GM18519 (cell line): ENCODE results near the gene LYRM4.

ENCODE experiments used
- ATAC-seq: cut with Tn5 transposase; IDR thresholded peaks from one replicate; pipeline ENCODE4 v1.9.1; 2021; ENCODE audit warnings: mild to moderate bottlenecking, moderate library complexity; ENCODE audit not compliant: unreplicated experiment, low FRiP score

The LYRM4 gene

DNA sequence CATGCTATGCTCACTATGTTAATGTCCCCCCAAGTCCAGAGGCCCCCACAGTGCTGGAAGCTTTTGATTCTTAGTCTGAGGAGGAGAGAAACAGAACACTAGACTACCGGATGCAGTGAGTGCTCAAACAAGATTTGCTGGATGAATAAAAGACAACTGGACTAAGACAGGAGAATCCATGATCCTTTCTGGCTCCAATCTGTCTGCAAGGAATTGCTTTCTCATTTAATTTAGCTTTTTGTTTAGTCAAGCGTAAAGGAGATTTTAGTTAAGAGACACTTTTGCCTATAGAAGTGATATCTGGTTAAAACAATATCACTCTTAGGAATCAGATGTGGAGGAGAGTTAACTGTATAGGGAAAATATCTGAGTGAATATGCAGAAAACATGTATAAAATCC is 13.5 kb downstream of the LYRM4 start:
- no peak for ATAC-seq

- ATAC-seq: no peak
Observed at GRCh38 chr6:5246141-5247097, 14.3 kb downstream of the LYRM4 start.

- no peak for ATAC-seq
Observed at GRCh38 chr6:5243069-5243468, 17.7 kb downstream of the LYRM4 start.

GRCh38 chr6:5241252-5241651 is 19.5 kb downstream of the LYRM4 start:
- ATAC-seq: no peak

DNA sequence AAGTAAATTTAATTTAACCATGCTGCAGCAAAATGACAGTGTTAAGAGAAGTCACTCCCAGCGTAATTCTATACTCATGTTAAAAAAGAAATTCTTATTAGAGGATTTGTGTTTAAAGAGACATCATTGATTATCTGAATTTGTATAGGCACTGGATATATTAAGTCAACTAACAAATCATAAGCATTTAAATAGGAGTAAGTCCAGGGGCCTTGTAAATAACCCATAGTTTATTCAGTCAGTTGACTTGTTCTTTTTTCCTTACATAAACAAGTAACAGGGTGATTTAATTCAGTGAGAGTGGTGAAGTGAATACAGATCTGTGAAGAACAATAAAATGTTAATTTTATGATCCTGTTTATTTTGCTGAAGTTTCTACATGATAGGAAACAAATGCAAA is 22.4 kb downstream of the LYRM4 start:
- no peak for ATAC-seq

DNA sequence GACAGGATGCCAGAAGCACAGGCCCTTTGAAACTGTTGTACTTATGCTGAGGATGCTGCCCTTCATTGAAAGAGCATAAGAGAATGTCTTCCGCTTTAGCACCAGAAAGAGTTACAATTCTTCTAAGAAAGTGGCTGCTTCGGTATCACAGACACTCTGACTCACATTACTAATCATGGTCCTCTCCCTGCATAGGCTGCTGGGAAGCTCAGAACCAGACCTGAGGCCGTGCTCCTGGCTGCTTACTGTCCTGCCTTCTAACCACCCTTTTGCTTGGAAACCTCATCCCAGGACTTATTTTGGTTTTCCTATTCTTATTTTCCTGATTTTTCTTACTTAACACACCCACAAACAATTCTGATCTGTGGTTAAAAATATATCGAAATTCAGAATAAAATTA is 22.9 kb downstream of the LYRM4 start:
- ATAC-seq: no peak

- no peak for ATAC-seq
Observed at GRCh38 chr6:5235830-5236229, 24.9 kb downstream of the LYRM4 start.

- no peak for ATAC-seq
Observed at GRCh38 chr6:5234874-5235273, 25.9 kb downstream of the LYRM4 start.

DNA sequence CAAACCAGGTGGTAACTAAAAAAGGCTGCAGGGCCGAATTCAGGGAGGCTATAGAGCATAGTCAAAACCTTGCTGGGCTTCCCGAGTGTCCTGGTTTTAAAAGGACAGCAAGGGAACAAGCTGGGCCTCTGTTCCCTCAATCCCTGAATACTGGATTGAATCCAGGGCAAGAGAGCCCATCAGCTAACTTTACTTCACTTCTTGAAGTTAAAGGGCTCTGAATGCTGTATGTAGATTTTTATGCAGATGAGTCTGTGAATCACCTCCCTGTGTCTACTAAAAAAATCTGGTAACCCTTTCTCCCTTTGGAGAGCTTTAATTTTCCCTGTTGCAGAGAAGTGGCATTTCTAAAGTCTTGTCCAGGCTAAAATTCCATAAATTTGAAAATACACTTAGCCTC is 29.5 kb downstream of the LYRM4 start:
- ATAC-seq: no peak

- ATAC-seq: no peak
Observed at GRCh38 chr6:5230081-5230480, 30.7 kb downstream of the LYRM4 start.

- no peak for ATAC-seq
Observed at GRCh38 chr6:5229356-5229755, 31.4 kb downstream of the LYRM4 start.

DNA sequence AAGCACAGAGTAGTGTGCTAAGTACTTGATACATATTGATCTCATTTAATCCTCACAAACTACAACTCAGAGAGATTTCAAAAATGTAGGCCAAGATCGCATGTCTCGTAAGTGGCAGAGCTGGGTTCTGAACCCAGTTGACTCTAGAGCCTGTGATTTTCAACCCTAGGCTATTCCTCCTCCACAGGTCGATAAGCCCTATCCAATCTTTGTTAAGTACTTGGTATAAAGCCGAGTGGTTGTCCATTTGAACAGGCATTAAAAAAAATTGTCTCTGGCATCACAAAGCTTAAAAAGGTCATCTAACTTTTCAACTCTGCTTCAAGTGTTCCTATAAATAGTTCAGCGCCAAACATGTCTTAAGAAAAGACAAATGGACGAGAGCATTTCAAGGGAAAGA is 37.4 kb downstream of the LYRM4 start:
- no peak for ATAC-seq

DNA sequence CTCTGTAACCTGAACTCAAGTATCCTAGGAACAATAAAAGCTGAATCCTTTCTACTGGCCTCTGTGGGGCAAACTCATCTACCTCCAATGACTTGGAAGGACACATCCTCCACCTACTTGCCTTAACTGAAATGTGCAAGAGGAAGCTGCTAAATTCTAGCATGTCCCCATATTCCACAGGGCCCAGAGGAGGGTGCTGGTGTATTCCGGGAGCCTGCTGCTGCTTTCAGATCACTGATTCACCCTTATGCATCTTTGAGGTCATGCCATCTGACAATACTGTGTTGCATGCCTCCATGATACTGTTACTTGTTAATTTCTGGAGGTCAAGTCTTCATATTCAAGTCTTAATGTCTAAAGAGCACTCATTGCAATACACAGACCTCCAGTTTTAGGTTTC is 40.3 kb downstream of the LYRM4 start:
- ATAC-seq: no peak

- no peak for ATAC-seq
Observed at GRCh38 chr6:5219011-5219691, 41.6 kb downstream of the LYRM4 start.

DNA sequence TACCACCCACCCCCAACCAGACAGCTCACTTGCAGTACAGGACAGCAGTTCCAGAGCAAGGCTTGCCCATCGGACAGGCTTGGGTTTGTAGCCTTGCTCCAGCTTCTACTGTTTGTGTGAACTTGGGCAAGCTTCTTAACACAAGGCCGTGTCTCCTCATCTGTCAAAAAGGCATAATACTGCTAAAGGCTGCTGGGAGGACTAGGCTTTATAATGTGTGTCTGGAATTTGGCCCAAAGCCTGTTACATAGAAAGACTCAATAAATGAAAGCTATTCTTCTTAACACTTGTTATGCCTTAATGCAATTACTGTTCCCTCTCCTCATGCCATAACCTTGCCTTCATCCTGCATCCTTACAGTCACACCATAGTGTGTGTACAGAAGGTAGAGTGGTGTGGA is 43.4 kb downstream of the LYRM4 start:
- no peak for ATAC-seq

DNA sequence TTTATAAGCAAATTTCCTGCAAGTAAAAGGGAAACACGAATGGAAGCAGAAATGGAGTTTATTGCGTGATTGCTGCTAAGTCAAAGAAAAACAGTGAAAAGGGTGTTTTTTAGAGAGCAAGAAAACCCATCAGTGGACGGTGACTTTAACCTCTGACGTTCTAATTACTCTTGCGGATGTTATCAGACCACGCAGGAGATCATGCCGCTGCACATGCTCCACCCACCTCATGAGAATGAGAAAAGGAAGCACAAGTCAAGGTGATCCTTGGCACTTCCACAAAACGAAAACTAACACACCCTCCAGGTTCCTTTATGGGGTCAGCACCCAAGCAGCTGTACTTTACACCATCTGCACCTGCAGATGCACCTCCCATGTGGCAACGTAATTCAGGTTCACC is 45.0 kb downstream of the LYRM4 start:
- no peak for ATAC-seq

GRCh38 chr6:5215159-5215558 is 45.6 kb downstream of the LYRM4 start:
- no peak for ATAC-seq

GRCh38 chr6:5214570-5215052 is 46.1 kb downstream of the LYRM4 start:
- no peak for ATAC-seq

DNA sequence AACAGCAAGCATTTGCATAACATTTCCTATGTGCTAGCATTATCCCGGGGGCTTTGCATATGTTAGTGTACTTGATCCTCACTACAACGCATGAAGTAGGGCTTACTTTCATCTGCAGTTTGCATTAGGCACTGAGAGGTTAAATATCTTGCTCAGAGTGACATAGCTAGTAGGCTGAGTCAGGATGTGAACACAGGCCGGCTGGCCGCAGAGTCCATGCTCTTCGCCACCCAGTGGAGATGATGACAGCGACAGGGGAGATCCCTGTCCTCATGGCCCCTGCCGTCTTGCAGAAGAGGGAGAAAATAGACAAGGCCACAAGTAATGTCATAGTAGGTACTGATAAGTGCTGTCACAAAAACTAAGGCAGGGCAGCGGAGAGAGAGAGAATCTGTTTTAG is 46.9 kb downstream of the LYRM4 start:
- ATAC-seq: no peak

DNA sequence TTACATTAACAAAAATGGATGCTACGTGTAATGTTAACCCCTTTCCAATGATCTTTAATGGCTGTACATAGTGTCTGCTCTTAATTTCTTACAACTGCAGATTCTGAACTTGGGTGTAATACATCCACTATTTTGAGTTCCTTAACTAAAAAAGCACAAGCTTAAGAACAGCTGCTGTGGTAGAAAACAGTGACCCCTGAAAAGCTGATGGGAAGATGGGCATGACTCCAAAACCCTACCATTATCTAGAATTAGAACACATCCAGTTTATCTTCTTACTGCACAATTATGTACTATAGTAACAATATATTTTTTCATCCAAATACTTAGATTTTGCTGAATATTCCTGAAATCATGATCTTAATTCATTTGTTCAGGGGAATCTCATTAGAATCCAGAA is 49.3 kb downstream of the LYRM4 start:
- no peak for ATAC-seq

GRCh38 chr6:5208471-5208971 is 52.2 kb downstream of the LYRM4 start:
- ATAC-seq: no peak

- no peak for ATAC-seq
Observed at GRCh38 chr6:5208057-5208456, 52.7 kb downstream of the LYRM4 start.
